Globus pallidus (tissue), 1 donor: ENCODE measurements around the gene ERAS.
"Not testable (repeated sequence)": the region's sequence is repeated elsewhere in the genome, so short reads cannot be mapped to it uniquely, and the experiment has no call there.

Source experiments
- DNase-seq: peaks from one replicate; pipeline ENCODE4 v3.0.0-alpha.2; 2015; ENCODE audit warnings: low spot score

Gene ERAS

DNA sequence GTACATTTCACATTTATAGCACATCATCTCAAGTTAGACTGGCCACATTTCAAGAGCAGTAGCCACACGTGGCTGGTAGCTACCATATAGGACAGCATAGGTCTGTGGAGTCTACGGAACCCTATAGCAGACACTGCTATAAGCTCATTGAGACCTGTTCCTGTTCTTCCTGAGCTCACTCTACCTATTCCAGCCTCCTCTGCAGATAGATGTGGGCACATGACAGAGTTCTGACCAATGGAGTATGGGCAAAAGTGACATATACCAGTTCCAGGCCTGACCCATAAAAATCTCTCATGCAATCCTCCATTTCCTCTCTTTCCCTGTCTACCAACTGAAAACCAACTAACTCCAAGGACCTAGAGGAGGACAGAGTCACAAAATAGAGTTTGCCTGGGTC, 28.0 kb upstream of the ERAS start:
- no peak for DNase-seq

DNA sequence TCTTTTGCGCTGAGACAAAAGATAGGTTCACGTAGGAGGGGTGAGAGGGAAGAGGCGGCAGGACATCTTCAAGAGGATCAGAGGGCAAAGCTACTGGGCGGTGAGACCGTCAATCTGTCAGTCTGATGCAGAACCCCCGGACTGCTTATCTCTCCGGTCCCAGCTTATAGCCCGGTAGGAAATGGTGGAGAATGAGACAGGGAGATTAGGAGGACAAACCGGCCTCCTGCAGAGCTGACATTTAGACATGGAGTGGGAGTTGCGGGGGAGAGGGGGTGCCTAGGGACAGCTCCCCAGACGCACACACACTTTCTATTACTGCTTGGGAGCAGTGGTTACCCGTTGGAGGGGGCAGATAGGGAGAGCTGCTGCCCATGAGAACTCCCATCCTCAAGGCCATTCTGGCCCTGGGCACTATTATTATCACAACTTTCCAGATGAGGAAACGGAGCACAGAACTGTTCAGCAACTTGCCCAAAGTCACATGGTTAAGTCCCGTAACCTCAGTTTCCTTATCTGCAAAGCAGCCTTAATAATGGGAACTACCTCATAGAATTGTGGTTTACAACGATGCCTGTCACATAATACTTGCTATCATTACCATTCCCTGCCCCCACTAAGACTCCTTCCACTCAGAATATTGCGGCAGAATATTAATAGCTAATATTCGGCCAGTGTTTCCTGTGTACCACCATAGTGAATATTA, 25.6 kb upstream of the ERAS start:
- DNase-seq, result peak; percentile 1

DNA sequence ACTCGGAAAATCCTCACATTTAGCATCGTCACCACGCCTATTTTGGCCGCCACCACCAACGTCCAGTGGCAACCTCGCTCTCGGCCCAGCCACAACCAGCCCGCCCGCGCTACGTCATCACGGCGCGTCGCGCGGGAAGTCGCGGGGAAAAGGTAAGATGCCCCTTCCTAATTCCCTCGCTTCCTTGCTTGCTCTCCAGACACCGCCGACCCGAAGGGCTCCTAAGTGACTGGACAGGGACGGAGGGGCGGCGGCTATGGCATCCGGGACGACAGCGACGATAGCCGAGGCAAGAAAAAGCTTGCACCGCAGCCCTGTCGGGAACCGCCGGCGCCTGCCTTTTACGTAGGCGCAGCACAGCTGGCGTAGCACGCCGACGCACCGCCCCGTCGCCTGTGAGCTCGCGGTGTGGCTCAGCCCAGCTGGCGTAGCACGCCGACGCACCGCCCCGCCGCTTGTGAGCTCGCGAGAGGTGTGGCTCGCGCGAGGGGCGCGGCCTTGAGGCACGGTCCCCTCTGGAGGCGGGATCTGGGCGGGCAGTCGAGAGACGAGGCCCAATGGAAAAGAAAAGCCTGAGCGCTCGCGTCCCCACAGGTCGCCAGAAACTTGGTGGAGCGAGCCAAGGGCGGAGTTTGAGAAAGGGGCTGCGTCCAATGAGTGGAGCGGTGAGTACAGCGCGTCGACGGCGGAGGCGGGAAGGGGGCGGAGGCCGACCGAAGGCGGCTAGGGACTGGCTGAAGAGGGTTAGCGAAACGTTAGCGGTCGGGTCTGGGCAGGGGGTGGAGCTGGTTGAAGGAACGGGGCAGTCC, 24.8 kb upstream of the ERAS start, which contains the start of gene HDAC6:
Gene HDAC6, plus strand, starts transcription at position 788 of the 809 bp plus-strand sequence. CDS start 626 bp downstream, outside the sequence.
- DNase-seq, result peak; percentile 98

DNA sequence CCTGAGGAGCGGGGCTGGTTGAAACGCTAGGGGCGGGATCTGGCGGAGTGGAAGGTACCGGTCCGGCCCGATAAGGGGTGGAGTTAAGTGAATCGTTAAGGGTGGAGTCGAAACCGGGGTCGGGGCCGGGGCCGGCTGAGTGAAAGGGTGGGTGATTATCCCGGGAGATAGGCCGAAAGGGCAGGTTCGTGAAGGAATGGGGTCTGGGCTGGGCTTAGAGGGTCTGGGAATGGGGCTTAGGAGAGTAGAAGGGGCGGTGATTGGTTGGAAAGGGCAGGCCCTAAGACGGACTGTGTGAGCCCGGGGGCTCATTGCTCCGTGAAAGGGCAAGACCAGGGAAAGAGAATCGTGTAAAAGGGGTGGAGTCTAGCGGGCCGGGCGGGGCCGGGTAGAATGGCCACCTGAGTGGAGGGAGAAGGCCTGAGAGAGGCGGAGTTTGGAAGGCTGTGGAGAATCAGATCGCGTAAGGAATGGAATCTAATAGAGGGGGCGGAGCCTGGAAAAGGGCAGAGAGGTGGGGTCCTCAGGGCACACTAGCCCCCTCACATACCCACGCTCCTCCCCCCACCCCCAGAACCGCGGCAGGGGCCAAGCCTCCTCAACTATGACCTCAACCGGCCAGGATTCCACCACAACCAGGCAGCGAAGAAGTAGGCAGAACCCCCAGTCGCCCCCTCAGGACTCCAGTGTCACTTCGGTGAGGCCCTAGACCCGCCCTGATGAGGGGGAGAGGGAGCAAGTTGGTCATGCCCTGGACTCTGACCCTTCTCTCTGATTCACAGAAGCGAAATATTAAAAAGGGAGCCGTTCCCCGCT, 24.0 kb upstream of the ERAS start:
- no peak for DNase-seq

DNA sequence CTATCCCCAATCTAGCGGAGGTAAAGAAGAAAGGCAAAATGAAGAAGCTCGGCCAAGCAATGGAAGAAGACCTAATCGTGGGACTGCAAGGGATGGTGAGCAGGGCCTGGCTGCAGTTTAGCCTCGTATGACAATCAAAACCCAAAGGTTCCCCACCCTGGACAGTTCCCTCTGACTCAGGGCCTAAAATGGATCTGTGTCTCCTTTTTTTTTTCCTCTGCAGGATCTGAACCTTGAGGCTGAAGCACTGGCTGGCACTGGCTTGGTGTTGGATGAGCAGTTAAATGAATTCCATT, 23.5 kb upstream of the ERAS start:
- DNase-seq, result no peak

DNA sequence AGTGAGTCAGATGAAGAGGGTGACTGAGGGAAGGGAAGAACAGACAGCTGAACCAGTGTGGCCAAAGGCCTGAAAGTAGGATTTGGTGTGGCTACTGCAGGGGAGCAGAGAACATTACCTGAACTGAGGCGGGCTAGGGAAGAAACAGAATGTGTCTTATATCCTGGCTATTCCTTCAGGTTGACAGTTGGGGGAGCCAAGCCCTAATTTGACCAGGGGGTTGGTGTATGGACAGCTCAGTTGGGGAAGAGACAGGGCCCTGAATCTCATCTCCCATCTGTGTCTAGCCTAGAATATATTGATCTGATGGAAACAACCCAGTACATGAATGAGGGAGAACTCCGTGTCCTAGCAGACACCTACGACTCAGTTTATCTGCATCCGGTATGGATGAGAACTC, 20.2 kb upstream of the ERAS start:
- no peak for DNase-seq

DNA sequence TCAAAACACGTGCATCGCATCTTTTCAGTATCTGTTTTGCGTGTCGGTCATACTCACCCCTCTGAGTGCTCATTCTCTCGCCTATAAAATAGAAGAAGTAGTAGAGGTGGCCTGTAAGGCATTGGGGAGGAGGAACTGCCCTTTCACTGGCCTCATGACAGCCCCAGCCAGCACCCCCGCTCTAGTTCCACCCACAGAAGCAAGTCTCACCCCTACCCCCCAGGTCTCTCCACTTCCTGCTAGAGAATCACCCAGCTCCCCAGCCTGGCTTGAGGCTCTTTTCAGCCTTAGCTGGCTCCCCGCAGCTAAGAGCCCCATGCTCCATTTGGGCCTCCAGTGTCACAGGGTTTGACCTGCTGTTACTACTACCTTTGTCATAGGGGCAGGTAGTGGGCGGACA, 12.7 kb upstream of the ERAS start:
- peak; percentile 19 for DNase-seq

DNA sequence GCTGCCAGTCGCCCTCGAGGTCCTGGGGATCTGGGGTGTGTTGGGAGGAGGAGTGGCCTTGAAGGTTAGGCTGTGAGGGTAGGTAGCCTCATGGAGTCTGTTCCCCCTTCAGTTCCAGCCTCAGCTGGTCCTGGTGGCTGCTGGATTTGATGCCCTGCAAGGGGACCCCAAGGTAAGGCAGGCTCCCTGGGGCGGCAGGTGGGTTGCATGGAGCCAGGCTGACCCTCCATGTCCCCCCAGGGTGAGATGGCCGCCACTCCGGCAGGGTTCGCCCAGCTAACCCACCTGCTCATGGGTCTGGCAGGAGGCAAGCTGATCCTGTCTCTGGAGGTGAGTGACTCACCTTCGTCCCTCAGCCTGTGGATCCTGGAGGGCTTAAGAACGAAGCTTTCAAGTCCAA, 11.6 kb upstream of the ERAS start:
- no peak for DNase-seq

DNA sequence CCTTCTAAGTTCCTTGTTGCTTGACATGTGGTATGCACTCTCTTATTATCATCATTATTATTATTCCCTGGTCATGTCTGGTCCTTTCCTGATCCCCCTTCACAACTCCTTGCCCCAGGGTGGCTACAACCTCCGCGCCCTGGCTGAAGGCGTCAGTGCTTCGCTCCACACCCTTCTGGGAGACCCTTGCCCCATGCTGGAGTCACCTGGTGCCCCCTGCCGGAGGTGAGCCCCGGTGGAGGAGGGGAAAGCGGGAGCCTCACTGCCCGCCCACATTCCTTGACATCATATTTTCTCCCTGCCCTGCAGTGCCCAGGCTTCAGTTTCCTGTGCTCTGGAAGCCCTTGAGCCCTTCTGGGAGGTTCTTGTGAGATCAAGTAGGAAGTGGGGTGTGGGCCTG, 11.0 kb upstream of the ERAS start:
- DNase-seq, result no peak

DNA sequence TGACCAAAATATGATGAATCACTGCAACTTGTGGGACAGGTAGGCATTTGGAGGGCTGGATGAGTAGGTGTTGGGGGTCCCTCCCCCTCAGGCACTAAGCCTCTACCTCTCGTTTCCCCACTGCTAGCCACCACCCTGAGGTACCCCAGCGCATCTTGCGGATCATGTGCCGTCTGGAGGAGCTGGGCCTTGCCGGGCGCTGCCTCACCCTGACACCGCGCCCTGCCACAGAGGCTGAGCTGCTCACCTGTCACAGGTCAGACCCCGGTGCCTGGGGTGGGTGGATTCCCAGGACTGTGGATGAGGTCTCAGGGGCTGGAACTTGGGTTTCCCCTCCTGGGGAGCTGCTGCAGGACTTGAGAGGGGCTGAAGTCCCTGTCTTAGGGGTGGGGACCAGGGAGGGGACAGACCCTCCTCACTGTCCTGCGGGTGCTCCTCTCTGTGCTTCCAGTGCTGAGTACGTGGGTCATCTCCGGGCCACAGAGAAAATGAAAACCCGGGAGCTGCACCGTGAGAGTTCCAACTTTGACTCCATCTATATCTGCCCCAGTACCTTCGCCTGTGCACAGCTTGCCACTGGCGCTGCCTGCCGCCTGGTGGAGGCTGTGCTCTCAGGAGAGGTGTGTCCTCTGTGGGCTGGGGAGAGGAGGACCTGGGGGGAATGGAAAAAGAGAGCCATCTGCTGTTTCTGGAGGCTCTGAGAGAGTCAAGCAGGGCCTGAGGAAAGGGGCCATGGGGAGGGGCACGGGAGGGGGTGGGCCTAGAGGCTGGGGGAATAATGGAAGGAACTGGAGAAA, 10.1 kb upstream of the ERAS start:
- DNase-seq, result no peak

DNA sequence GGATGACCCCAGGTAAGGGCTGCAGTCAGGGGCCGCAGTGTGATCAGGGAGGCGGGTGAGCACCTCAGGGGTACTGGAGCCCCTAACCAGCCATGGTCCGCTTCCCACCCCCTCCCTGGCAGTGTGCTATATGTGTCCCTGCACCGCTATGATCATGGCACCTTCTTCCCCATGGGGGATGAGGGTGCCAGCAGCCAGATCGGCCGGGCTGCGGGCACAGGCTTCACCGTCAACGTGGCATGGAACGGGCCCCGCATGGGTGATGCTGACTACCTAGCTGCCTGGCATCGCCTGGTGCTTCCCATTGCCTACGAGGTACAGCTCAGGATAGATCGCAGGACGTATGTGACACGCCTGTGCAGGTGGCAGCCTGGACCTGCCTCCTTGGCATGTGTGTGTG, 8.2 kb upstream of the ERAS start:
- DNase-seq, result no peak

DNA sequence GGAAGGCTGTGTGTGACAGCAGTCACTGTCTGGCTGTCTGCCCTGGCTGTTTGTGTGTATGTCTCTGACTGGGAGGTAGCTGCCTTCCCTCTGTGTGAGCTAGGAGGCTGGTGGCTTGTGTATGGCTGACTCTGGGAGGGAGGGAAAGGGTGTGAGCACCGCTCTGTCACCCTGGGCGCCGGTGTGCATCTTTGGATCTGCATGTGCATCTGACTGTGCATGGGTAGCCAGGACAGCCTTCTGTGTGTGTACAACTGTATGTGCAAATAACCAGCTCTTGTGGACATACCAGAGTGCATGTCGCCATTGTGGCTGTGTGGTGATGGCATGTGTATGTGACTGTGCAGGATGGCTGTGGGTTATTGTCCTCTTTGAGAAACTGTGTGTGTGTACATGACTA, 7.4 kb upstream of the ERAS start:
- no peak for DNase-seq

DNA sequence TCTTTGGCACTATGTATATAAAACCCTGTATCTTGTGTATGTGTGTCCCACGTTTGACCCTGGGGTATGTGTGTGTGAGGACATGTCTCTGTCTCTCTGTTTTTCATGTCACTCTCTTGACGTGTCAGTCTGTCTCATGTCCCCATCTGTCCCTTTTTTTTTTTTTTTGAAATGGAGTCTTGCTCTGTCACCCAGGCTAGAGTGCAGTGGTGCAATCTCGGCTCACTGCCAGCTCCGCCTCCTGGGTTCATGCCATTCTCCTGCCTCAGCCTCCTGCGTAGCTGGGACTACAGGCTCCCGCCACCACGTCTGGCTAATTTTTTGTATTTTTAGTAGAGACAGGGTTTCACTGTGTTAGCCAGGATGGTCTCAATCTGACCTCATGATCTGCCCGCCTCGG, 6.9 kb upstream of the ERAS start:
- not testable (repeated sequence) for DNase-seq

DNA sequence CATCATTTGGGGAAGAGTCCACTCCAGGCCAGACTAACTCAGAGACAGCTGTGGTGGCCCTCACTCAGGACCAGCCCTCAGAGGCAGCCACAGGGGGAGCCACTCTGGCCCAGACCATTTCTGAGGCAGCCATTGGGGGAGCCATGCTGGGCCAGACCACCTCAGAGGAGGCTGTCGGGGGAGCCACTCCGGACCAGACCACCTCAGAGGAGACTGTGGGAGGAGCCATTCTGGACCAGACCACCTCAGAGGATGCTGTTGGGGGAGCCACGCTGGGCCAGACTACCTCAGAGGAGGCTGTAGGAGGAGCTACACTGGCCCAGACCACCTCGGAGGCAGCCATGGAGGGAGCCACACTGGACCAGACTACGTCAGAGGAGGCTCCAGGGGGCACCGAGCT, 3.3 kb upstream of the ERAS start:
- DNase-seq, result no peak

DNA sequence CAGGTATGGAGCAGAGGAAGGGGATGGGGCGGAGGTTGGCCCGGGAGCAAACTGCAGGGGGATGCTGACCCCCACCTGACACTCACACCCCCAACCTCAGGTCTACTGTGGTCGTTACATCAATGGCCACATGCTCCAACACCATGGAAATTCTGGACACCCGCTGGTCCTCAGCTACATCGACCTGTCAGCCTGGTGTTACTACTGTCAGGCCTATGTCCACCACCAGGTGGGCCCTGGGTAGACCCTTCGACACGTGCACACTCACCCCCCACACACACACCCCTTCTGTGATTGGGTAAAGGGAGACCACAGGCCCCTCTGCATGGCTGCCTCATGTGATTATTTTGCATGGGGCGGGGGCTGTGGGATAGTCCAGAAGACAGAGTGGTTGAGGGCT, 2.2 kb upstream of the ERAS start:
- DNase-seq, result no peak

DNA sequence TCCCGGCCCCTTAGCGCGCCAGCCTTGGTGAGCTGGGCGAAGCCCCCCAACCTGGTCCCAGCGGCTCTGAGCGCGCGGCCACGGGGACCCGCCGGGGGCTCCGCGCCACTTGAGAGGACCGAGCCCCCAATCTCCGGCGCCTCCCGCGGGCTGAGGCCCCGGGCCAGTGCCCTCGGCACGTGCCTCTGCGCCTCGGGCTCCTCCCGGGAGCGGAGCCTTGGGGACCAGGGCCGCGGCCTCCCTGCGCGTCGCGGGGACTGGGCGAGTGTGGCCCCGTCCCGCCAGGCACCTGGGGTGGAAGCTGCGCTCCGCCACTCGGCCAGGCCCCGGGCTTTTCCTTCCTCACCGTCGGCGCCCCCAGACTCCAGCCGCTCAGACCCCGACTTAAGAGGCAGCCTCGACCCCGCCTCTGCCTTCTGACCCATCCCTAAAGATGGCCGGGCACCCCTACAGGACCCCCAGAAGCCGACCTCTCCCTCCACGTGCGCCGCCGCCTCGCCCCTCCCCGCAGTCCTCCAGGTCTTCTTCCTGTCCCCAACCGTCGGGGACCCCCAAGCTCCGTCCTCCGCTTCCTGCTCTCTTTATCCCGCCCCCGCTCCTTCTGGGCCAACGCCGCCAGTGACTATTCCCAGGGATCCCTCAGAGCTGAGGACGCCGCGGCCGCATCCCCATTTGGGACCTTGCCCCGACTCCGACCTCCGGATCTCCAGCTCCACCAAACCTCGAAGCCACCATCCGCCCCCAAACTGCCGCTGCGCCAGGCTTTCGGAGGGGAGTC, 752 bp downstream of the ERAS start:
- DNase-seq, result no peak

DNA sequence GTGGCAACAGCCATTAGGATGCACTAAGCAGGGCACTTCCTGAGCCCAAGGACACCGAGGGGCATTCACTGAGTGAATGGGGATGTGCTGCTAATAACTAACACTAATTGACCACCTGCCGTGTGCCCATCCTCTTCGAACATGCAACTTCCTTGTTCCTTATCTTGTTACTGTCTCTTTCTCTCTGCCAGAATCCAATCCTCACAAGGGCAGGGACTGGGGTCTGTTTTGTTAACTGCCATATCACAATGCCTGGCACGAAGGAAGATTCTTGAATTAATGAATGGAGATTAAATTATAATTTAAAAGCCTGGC, 1.3 kb downstream of the ERAS start:
- DNase-seq, result no peak

DNA sequence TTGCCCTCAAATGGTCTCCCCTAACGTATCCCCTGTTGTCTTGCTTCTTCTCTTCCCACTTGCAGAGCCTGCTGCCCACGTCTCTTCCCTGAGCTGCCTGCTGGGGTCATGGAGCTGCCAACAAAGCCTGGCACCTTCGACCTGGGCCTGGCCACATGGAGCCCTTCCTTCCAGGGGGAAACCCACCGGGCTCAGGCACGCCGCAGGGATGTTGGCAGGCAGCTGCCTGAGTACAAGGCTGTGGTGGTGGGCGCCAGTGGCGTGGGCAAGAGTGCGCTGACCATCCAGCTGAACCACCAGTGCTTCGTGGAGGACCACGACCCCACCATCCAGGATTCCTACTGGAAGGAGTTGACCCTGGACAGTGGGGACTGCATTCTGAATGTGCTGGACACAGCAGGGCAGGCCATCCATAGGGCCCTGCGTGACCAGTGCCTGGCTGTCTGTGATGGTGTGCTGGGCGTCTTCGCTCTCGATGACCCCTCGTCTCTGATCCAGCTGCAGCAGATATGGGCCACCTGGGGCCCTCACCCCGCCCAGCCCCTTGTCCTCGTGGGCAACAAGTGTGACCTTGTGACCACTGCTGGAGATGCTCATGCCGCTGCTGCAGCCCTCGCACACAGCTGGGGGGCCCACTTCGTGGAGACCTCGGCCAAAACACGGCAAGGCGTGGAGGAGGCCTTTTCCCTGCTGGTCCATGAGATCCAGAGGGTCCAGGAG, 2.9 kb downstream of the ERAS start:
- no peak for DNase-seq

DNA sequence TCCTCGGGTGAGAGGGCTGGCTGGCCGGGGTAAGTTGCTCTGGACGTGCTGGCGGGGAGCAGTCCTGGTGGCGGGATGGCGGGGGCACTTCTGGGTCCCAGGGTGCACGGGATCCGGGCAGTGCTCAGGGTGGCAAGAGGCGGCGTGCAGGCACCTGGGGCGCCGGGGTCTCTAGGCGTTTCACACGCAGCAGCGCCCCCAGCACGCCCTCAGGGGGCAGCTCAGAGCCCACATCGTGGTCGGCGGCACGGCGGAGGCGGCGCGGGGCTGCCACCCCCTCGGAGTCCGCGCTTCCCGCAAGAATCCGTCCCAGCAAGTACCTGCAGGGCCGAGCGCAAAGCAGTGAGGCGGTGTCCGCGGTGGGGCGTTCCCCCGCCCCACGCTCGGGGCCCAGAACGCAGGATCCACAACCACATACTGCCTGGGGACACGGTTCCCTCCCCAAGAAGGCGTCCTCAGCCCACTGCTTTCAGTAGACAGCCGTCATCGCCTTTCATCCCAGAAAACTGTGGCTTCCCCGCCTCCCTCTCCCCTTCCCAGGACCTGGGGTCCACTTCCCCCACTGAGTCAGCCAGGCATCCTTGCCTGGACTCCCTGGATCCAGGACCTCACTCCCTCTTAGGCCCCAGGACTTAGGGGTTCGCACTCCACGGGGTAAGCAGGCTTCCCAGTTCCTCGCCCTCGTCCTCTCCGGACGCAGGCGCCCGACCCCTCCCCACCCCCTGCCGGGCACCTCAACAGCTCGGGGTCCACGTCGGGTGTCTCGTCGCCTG, 5.0 kb downstream of the ERAS start:
- DNase-seq, result no peak

DNA sequence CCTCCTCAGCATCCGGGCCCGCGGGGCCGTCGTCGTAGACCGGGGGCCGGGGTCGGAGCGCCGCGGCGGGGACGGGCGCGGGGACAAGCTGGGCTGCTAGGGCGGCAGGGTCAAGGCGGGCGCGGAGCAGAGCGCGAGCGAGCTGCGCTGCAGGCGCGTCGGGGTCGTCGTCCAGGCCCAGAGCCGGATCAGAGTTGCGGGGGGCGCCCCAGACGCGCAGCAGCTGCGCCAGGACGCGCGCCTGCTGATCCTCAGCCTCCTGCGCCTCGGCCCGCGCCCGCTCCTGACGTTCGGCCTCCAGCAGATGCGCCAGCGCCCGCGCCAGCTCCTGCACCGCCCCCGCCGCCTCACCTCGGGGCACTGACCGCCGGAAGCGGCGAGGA, 5.6 kb downstream of the ERAS start:
- DNase-seq, result no peak
